HCT116 (cell line): ENCODE results near the gene CEACAM18. TPM values are rescaled to one million over a fixed set of nuclear protein-coding genes. Genes with fewer than 3 reads are reported as not detected.

ENCODE experiments used
- ATAC-seq: fragments of 200-7000 bp; cut with Tn5 transposase; 2 replicates; pipeline ENCODE4 v1.9.1; 2020; ENCODE audit warnings: mild to moderate bottlenecking, moderate library complexity
- BruUV-seq: library from RNA; stranded (reverse); fragments of 400-500 nt; replicated peaks from 2 replicates; lab custom pipeline; 2021; lab: Mats Ljungman, UMichigan
- CTCF ChIA-PET: fragments of 300-600 bp; sonication (Branson Sonifier 250); formaldehyde crosslinking; loops from one replicate; lab custom pipeline; 2021; ENCODE audit warnings: antibody characterized with exemption; lab: Charles Lee
- POLR2A ChIA-PET: fragments of 300-600, 350-600 bp; sonication (Branson Sonifier 250); formaldehyde crosslinking; loops from one replicate; lab custom pipeline; 2021; ENCODE audit warnings: antibody characterized with exemption; lab: Charles Lee
- RAD21 ChIA-PET, 2 experiments: fragments of 300-600 bp; sonication (Branson Sonifier 250); formaldehyde crosslinking; loops; one replicate each; lab custom pipeline; 2023; ENCODE audit warnings: low total read pairs in 2 of 2; ENCODE audit not compliant: uncharacterized antibody in 2 of 2, unreplicated experiment in 2 of 2, low non-redundant PET in 1 of 2; lab: Charles Lee
- DNase-seq: peaks from one replicate; pipeline ENCODE4 v3.0.0-alpha.2; 2010; ENCODE audit warnings: low read depth, low spot score
- H2AFZ ChIP-seq: fragments of 200-600 bp; shearing (Covaris generic), sonication (generic); 2 replicates; pipeline ENCODE4 v1.6.1; 2017; ENCODE audit warnings: low read depth, mixed run types, mixed read lengths, antibody characterized with exemption, low read length; ENCODE audit not compliant: poor library complexity, severe bottlenecking
- H3K27ac ChIP-seq: 2 replicates; pipeline ENCODE4 v1.5.1; 2012; ENCODE audit warnings: low read depth, low read length
- H3K27me3 ChIP-seq: fragments of 200-600 bp; sonication (generic); 2 replicates; pipeline ENCODE4 v1.6.1; 2016; ENCODE audit warnings: mixed run types, low read length, mixed read lengths; ENCODE audit not compliant: insufficient read depth
- H3K36me3 ChIP-seq, 2 experiments: fragments of 200-500 bp in 1 of 2; fragments of 200-600 bp in 1 of 2; sonication (Bioruptor generic) in 1 of 2; sonication (generic) in 1 of 2; 2 replicates each; pipeline versions ENCODE4 v1.5.1 to v1.6.1; 2014 to 2016; ENCODE audit warnings: low read length in 2 of 2, inconsistent platforms in 1 of 2, mixed read lengths in 1 of 2, mixed run types in 1 of 2; ENCODE audit not compliant: insufficient read depth in 2 of 2, control insufficient read depth in 1 of 2
- H3K4me1 ChIP-seq, 2 experiments: fragments of 200-600 bp in 1 of 2; sonication (generic) in 1 of 2; 2 replicates each; pipeline versions ENCODE4 v1.5.1 to v1.6.1; 2012 to 2017; ENCODE audit warnings: low read length in 2 of 2, inconsistent platforms in 1 of 2, mild to moderate bottlenecking in 1 of 2, mixed read lengths in 1 of 2, mixed run types in 1 of 2, moderate library complexity in 1 of 2; ENCODE audit not compliant: insufficient read depth in 2 of 2, control insufficient read depth in 1 of 2
- H3K4me2 ChIP-seq: fragments of 200-600 bp; sonication (generic); 2 replicates; pipeline ENCODE4 v1.6.1; 2017; ENCODE audit warnings: mixed run types, low read length, mixed read lengths
- H3K4me3 ChIP-seq, 2 experiments: fragments of 200-600 bp in 1 of 2; sonication (generic) in 1 of 2; replicated peaks in 1 of 2; 2 replicates each; pipeline ENCODE4 v1.5.1; 2011 to 2016; ENCODE audit warnings: low read length in 2 of 2, control low read depth in 1 of 2, low read depth in 1 of 2, mild to moderate bottlenecking in 1 of 2, mixed read lengths in 1 of 2, mixed run types in 1 of 2
- H3K79me2 ChIP-seq: fragments of 200-600 bp; sonication (generic); 2 replicates; pipeline ENCODE4 v1.6.1; 2017; ENCODE audit warnings: mild to moderate bottlenecking, mixed run types, low read length, moderate library complexity, mixed read lengths; ENCODE audit not compliant: insufficient read depth
- H3K9ac ChIP-seq: fragments of 200-600 bp; sonication (generic); 2 replicates; pipeline ENCODE4 v1.6.1; 2016; ENCODE audit warnings: low read length, mixed read lengths
- H3K9me2 ChIP-seq: fragments of 200-600 bp; sonication (generic), shearing (Covaris generic); 2 replicates; pipeline ENCODE4 v1.6.1; 2017; ENCODE audit warnings: mixed run types, mild to moderate bottlenecking, moderate library complexity; ENCODE audit not compliant: insufficient read depth
- H3K9me3 ChIP-seq, 2 experiments: fragments of 200-500 bp in 1 of 2; fragments of 200-600 bp in 1 of 2; sonication (Bioruptor generic) in 1 of 2; sonication (generic) in 1 of 2; 2 replicates each; pipeline ENCODE4 v1.6.1; 2014 to 2017; ENCODE audit warnings: low read length in 2 of 2, mixed read lengths in 2 of 2, inconsistent platforms in 1 of 2, low read depth in 1 of 2, mild to moderate bottlenecking in 1 of 2, mixed run types in 1 of 2, moderate library complexity in 1 of 2; ENCODE audit not compliant: control insufficient read depth in 1 of 2, insufficient read depth in 1 of 2
- H4K20me1 ChIP-seq: fragments of 200-600 bp; sonication (generic), shearing (Covaris generic); 2 replicates; pipeline ENCODE4 v1.6.1; 2017; ENCODE audit warnings: mixed run types, mild to moderate bottlenecking, moderate library complexity; ENCODE audit not compliant: insufficient read depth
- ATF3 ChIP-seq: IDR thresholded peaks from 2 replicates; pipeline ENCODE4 v1.6.1; 2012
- CEBPB ChIP-seq: IDR thresholded peaks from 2 replicates; pipeline ENCODE4 v1.6.1; 2012; ENCODE audit warnings: low read depth
- CTCF ChIP-seq, 3 experiments: fragments of 200-600 bp in 1 of 3; sonication (generic) in 1 of 3; IDR thresholded peaks in 2 of 3; conservative IDR thresholded peaks in 1 of 3; 2 replicates each; pipeline ENCODE4 v1.5.1; 2012 to 2017; ENCODE audit warnings: low read depth in 2 of 3, low read length in 2 of 3, antibody characterized with exemption in 1 of 3, borderline replicate concordance in 1 of 3, control low read depth in 1 of 3, mild to moderate bottlenecking in 1 of 3, mixed read lengths in 1 of 3, mixed run types in 1 of 3, moderate library complexity in 1 of 3; ENCODE audit not compliant: insufficient read depth in 1 of 3
- EGR1 ChIP-seq: IDR thresholded peaks from 2 replicates; pipeline ENCODE4 v1.6.1; 2012; ENCODE audit warnings: low read depth
- ELF1 ChIP-seq: IDR thresholded peaks from 2 replicates; pipeline ENCODE4 v1.6.1; 2012; ENCODE audit warnings: low read depth, borderline replicate concordance
- FOSL1 ChIP-seq: IDR thresholded peaks from 2 replicates; pipeline ENCODE4 v1.6.1; 2012; ENCODE audit warnings: low read depth
- JUND ChIP-seq: IDR thresholded peaks from 2 replicates; pipeline ENCODE4 v1.6.1; 2012
- POLR2A ChIP-seq: IDR thresholded peaks from 2 replicates; pipeline ENCODE4 v1.7.0; 2011; ENCODE audit warnings: borderline replicate concordance; ENCODE audit not compliant: insufficient read depth, insufficient read length; ENCODE audit errors: extremely low read depth
- POLR2AphosphoS5 ChIP-seq: IDR thresholded peaks from 2 replicates; pipeline ENCODE4 v1.6.1; 2011; ENCODE audit warnings: mild to moderate bottlenecking, low read depth, low read length, moderate library complexity
- RAD21 ChIP-seq: IDR thresholded peaks from 2 replicates; pipeline ENCODE4 v1.6.1; 2012; ENCODE audit warnings: low read depth, mild to moderate bottlenecking
- REST ChIP-seq: IDR thresholded peaks from 2 replicates; pipeline ENCODE4 v1.6.1; 2012; ENCODE audit warnings: low read depth
- SIN3A ChIP-seq: IDR thresholded peaks from 2 replicates; pipeline ENCODE4 v1.6.1; 2012; ENCODE audit warnings: low read depth
- SP1 ChIP-seq: IDR thresholded peaks from 2 replicates; pipeline ENCODE4 v1.6.1; 2012; ENCODE audit warnings: low read depth
- SRF ChIP-seq: IDR thresholded peaks from 2 replicates; pipeline ENCODE4 v1.6.1; 2012; ENCODE audit warnings: low read depth
- TCF7L2 ChIP-seq: IDR thresholded peaks from 2 replicates; pipeline ENCODE4 v1.7.0; 2011; ENCODE audit warnings: borderline replicate concordance, inconsistent platforms; ENCODE audit not compliant: insufficient read depth, insufficient read length; ENCODE audit errors: extremely low read depth
- YY1 ChIP-seq: IDR thresholded peaks from 2 replicates; pipeline ENCODE4 v1.6.1; 2011; ENCODE audit warnings: low read length, low read depth, moderate library complexity, mild to moderate bottlenecking; ENCODE audit not compliant: insufficient replicate concordance; ENCODE audit errors: extremely low read depth
- ZBTB33 ChIP-seq: IDR thresholded peaks from 2 replicates; pipeline ENCODE4 v1.6.1; 2011; ENCODE audit warnings: mild to moderate bottlenecking, low read length, moderate library complexity; ENCODE audit not compliant: insufficient replicate concordance; ENCODE audit errors: extremely low read depth
- ZFX ChIP-seq: fragments of 450-650 bp; IDR thresholded peaks from 2 replicates; pipeline ENCODE4 v1.6.1; 2017
- ZNF274 ChIP-seq: fragments of 200-500 bp; sonication (Bioruptor generic); IDR thresholded peaks from 2 replicates; pipeline ENCODE4 v1.6.1; 2014; ENCODE audit warnings: mild to moderate bottlenecking, low read depth, low read length, inconsistent platforms
- intact Hi-C: fragments of 100-400 bp; cut with micrococcal nuclease; formaldehyde crosslinking; loops from 2 replicates; pipeline ENCODE4 v1.10.0; 2022
- total RNA-seq: library from RNA; stranded (reverse); gene quantifications from one replicate; pipeline ENCODE4 v1.2.1, GENCODE V29; 2021; ENCODE audit not compliant: unreplicated experiment

The CEACAM18 gene
- total RNA-seq, 1 experiment from 2014 or later = not detected

- intact Hi-C loops = no loop called here
- Histone ChIP-seq H3K4me2 (no peak overlapping the region), H3K79me2 (no peaks in the 10 kb centered on the region), H3K9me3 (no peaks in the 10 kb centered on the region; a peak in 1 of 4 replicates), H3K27me3 (peaks cover 55% of the 10 kb centered on the region), H3K36me3 (no peaks in the 10 kb centered on the region), H2AFZ (no peak overlapping the region), H3K4me3 (no peak overlapping the region), H3K9me2 (no peaks in the 10 kb centered on the region), H3K27ac (no peak overlapping the region), H3K9ac (no peak overlapping the region), H4K20me1 (no peaks in the 10 kb centered on the region), H3K4me1 (no peaks in the 10 kb centered on the region)
- CTCF ChIA-PET = interaction anchor here (1.2 kb wide), 1 partner anchor 136 kb away, joined by 3 read pairs; no protein-coding TSS in a partner anchor
- ATAC-seq = no peak
- POLR2A ChIA-PET = no interaction called here
- RAD21 ChIA-PET = no interaction called here
- no TSS peak for BruUV-seq
- TF ChIP-seq REST (no peak), ZFX (no peak), SP1 (no peak), EGR1 (no peak), FOSL1 (no peak), CEBPB (no peak), ZNF274 (no peak), POLR2AphosphoS5 (no peak), ZBTB33 (no peak), RAD21 (no peak), JUND (no peak), POLR2A (no peak), ATF3 (no peak), YY1 (no peak), TCF7L2 (no peak), SRF (no peak), CTCF (IDR thresholded peaks at IDR 0.05 in 2 of 3, conservative IDR thresholded peaks at IDR 0.05 in 1 of 3; ENCODE audit: borderline replicate concordance in 1 of 3, insufficient read depth in 1 of 3, low read depth in 2 of 3, low read length in 2 of 3) (no peak), ELF1 (no peak), SIN3A (no peak)
- DNase-seq = no peak
These were observed 46.4 kb downstream of the CEACAM18 start for GRCh38 chr19:51524666-51525264.
